CD4-positive, alpha-beta memory T cell (primary cell): ENCODE measurements around the gene GPATCH3. TPM values are rescaled to one million over a fixed set of nuclear protein-coding genes. Genes with fewer than 3 reads are reported as not detected.
A peak's percentile ranks its signal among the peaks of the same experiment; 100 is the strongest.

Experiments
- CTCF ChIA-PET: fragments of 350-600 bp; sonication (Branson Sonifier 250); formaldehyde crosslinking; loops from one replicate; lab custom pipeline; 2021; ENCODE audit warnings: inconsistent platforms; ENCODE audit not compliant: partially characterized antibody; lab: Charles Lee
- POLR2A ChIA-PET: fragments of 350-600 bp; sonication (Branson Sonifier 250); formaldehyde crosslinking; loops from one replicate; lab custom pipeline; 2021; ENCODE audit not compliant: partially characterized antibody; lab: Charles Lee
- DNase-seq, 5 donors: peaks; one replicate each; pipeline versions ENCODE4 v3.0.0 to v3.0.0-alpha.2; 2020 to 2022; ENCODE audit warnings: mixed read lengths in 1 of 5
- H3K27ac ChIP-seq: one replicate; pipeline ENCODE4 v1.7.0; 2013; ENCODE audit warnings: low read depth, low read length
- H3K27me3 ChIP-seq: 2 replicates; pipeline ENCODE4 v1.7.0; 2013; ENCODE audit warnings: mild to moderate bottlenecking, low read length, moderate library complexity; ENCODE audit not compliant: insufficient read depth
- H3K36me3 ChIP-seq: 2 replicates; pipeline ENCODE4 v1.7.0; 2013; ENCODE audit warnings: mild to moderate bottlenecking, low read length, moderate library complexity; ENCODE audit not compliant: insufficient read depth
- H3K4me1 ChIP-seq: 2 replicates; pipeline ENCODE4 v1.7.0; 2013; ENCODE audit warnings: mild to moderate bottlenecking, low read length, moderate library complexity; ENCODE audit not compliant: insufficient read depth
- H3K4me3 ChIP-seq, 2 donors: one replicate each; pipeline ENCODE4 v1.7.0; 2013; ENCODE audit warnings: low read length in 2 of 2, mild to moderate bottlenecking in 1 of 2
- H3K9me3 ChIP-seq, 2 donors: one replicate each; pipeline ENCODE4 v1.7.0; 2013; ENCODE audit warnings: low read length in 2 of 2, control low read depth in 1 of 2; ENCODE audit not compliant: control insufficient read depth in 1 of 2
- H3K27ac Mint-ChIP-seq, 7 donors: one replicate each; pipeline ENCODE4 v1.8.0; 2020 to 2021; ENCODE audit warnings: mixed read lengths in 7 of 7, mild to moderate bottlenecking in 6 of 7, inconsistent platforms in 3 of 7, moderate library complexity in 3 of 7
- H3K27me3 Mint-ChIP-seq, 2 donors: one replicate each; pipeline ENCODE4 v1.8.0; 2020 to 2021; ENCODE audit warnings: mixed read lengths in 2 of 2
- H3K36me3 Mint-ChIP-seq, 2 donors: one replicate each; pipeline ENCODE4 v1.8.0; 2020 to 2021; ENCODE audit warnings: mixed read lengths in 2 of 2, inconsistent platforms in 1 of 2, mild to moderate bottlenecking in 1 of 2
- H3K4me1 Mint-ChIP-seq, 4 donors: one replicate each; pipeline ENCODE4 v1.8.0; 2020 to 2021; ENCODE audit warnings: mixed read lengths in 4 of 4, mild to moderate bottlenecking in 1 of 4
- H3K4me3 Mint-ChIP-seq, 8 donors: one replicate each; pipeline ENCODE4 v1.8.0; 2020 to 2021; ENCODE audit warnings: mixed read lengths in 8 of 8, mild to moderate bottlenecking in 7 of 8, moderate library complexity in 6 of 8, inconsistent platforms in 3 of 8
- H3K9me3 Mint-ChIP-seq, 8 donors: one replicate each; pipeline ENCODE4 v1.8.0; 2020 to 2021; ENCODE audit warnings: mixed read lengths in 8 of 8, mild to moderate bottlenecking in 5 of 8, inconsistent platforms in 3 of 8, moderate library complexity in 1 of 8
- intact Hi-C: fragments of 100-400 bp; cut with micrococcal nuclease; formaldehyde crosslinking; loops from one replicate; pipeline ENCODE4 v1.15.1; 2023
- polyA plus RNA-seq, 2 donors: library from polyadenylated mRNA; unstranded; fragments of 300-500 nt; fragmentation: Illumina TruSeq; gene quantifications; one replicate each; pipeline ENCODE4 v1.2.3, GENCODE V29; 2021
- total RNA-seq, 2 experiments: library from RNA; stranded (reverse); gene quantifications; one replicate each; pipeline ENCODE4 v1.2.3, GENCODE V29; 2021

Gene GPATCH3
- total and polyA plus RNA-seq, 4 experiments from 2014 or later: 11.4 to 26.7 (median 19.2) TPM

GRCh38 chr1:26922901-26923300, 22.6 kb upstream of the GPATCH3 start:
- peak overlapping the region; percentile 87 to 99 (median 96) for H3K4me3 Mint-ChIP-seq
- intact Hi-C loops: no loop called here
- ChIA-PET CTCF (no interaction called here), POLR2A (interaction anchor here (1.1 to 2.7 kb wide), 3 partner anchors 22 to 58 kb away, joined by 4 to 22 read pairs (median 4); partner anchors contain the start of gene GPATCH3)
- no peaks in the 10 kb centered on the region for H3K9me3 ChIP-seq
- peaks cover 17% of the 10 kb centered on the region for H3K36me3 ChIP-seq
- peaks cover 24% of the 10 kb centered on the region for H3K4me1 ChIP-seq
- H3K4me1 Mint-ChIP-seq: peaks cover 26 to 51% (median 34%) of the 10 kb centered on the region in 4 donors
- H3K4me3 ChIP-seq: peak overlapping the region in 1 of 2 donors; percentile 19
- peaks cover 7 to 28% of the 10 kb centered on the region in 2 donors for H3K36me3 Mint-ChIP-seq
- H3K27ac Mint-ChIP-seq: peak overlapping the region; percentile 45 to 99 (median 97)
- H3K27me3 Mint-ChIP-seq: no peaks in the 10 kb centered on the region
- no peak for DNase-seq
- H3K27ac ChIP-seq: peak overlapping the region; percentile 82
- H3K9me3 Mint-ChIP-seq: no peaks in the 10 kb centered on the region
- H3K27me3 ChIP-seq: no peaks in the 10 kb centered on the region

DNA sequence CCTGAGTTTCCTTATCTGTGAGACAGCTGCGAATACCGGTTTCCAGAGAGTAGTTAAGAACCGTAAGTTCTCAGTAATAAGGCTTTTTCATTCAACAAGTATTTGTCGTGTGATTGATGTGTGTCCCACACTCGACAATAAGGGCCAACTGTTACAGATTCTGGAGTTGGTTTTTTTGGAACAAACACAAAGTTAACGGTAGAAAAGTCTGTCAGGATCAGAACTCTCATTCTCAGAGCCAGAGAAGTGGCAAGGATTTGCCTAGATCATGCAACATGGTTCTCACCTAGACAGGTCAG, 22.1 kb upstream of the GPATCH3 start:
- H3K4me3 ChIP-seq: peak overlapping the region; percentile 19 to 78
- H3K9me3 Mint-ChIP-seq: no peaks in the 10 kb centered on the region
- no peaks in the 10 kb centered on the region for H3K27me3 ChIP-seq
- DNase-seq: no peak
- peak overlapping the region; percentile 82 for H3K27ac ChIP-seq
- peak overlapping the region; percentile 91 to 99 (median 98) for H3K27ac Mint-ChIP-seq
- peaks cover 24% of the 10 kb centered on the region for H3K4me1 ChIP-seq
- H3K4me3 Mint-ChIP-seq: peak overlapping the region; percentile 87 to 99 (median 96)
- intact Hi-C loops: no loop called here
- H3K4me1 Mint-ChIP-seq: peaks cover 26 to 51% (median 34%) of the 10 kb centered on the region in 4 donors
- POLR2A ChIA-PET: interaction anchor here (1.1 to 2.7 kb wide), 3 partner anchors 22 to 58 kb away, joined by 4 to 22 read pairs (median 13); partner anchors contain the start of genes GPATCH3 and GPN2
- peaks cover 17% of the 10 kb centered on the region for H3K36me3 ChIP-seq
- H3K27me3 Mint-ChIP-seq: no peaks in the 10 kb centered on the region
- no peaks in the 10 kb centered on the region for H3K9me3 ChIP-seq
- CTCF ChIA-PET: no interaction called here
- H3K36me3 Mint-ChIP-seq: peaks cover 5 to 23% of the 10 kb centered on the region in 2 donors

- peak within 1 kb of the TSS; percentile 91 to 99 (median 98) for H3K27ac Mint-ChIP-seq
- H3K4me3 Mint-ChIP-seq: peak within 1 kb of the TSS; percentile 87 to 99 (median 96)
Measured at GRCh38 chr1:26921540-26922430, 21.5 kb upstream of the GPATCH3 start, which contains the start of gene NUDC. Gene NUDC, plus strand, starts transcription at chr1:26921743. Its CDS starts 106 bp downstream, at chr1:26921849.

GRCh38 chr1:26921126-26921539, 20.9 kb upstream of the GPATCH3 start:
- ChIA-PET POLR2A (interaction anchor here (0.9 to 2.7 kb wide), 4 partner anchors 9 to 133 kb away, joined by 3 to 22 read pairs (median 8); partner anchors contain the start of genes GPATCH3, GPN2 and PIGV), CTCF (interaction anchor here (1.4 kb wide), 1 partner anchor 20 kb away, joined by 3 read pairs; the partner anchor contains the start of gene GPATCH3)
- no peaks in the 10 kb centered on the region for H3K27me3 Mint-ChIP-seq
- no peaks in the 10 kb centered on the region for H3K9me3 Mint-ChIP-seq
- peak overlapping the region; percentile 91 to 99 (median 98) for H3K27ac Mint-ChIP-seq
- Histone ChIP-seq H3K36me3 (peaks cover 8% of the 10 kb centered on the region), H3K4me1 (peaks cover 24% of the 10 kb centered on the region), H3K4me3 (peak overlapping the region in 1 of 2 donors; percentile 78), H3K27ac (peak overlapping the region; percentile 82), H3K27me3 (no peaks in the 10 kb centered on the region), H3K9me3 (no peaks in the 10 kb centered on the region)
- H3K36me3 Mint-ChIP-seq: peaks cover 3 to 13% of the 10 kb centered on the region in 2 donors
- peak overlapping the region; percentile 87 to 99 (median 96) for H3K4me3 Mint-ChIP-seq
- peaks cover 23 to 43% (median 29%) of the 10 kb centered on the region in 4 donors for H3K4me1 Mint-ChIP-seq
- intact Hi-C loops: loop anchor here (1.0 kb wide), 1 partner anchor 21 kb away; the partner anchor contains the start of gene GPATCH3
- peak in 1 of 5 donors; percentile 4 for DNase-seq

More at GRCh38 chr1:26921540-26922430, 21.5 kb upstream of the GPATCH3 start, which contains the start of gene NUDC:
- intact Hi-C loops: loop anchor here (1.0 kb wide), 1 partner anchor 21 kb away; the partner anchor contains the start of gene GPATCH3
- no peaks in the 10 kb centered on the region for H3K9me3 Mint-ChIP-seq
- ChIA-PET POLR2A (interaction anchor here (0.9 to 2.7 kb wide), 4 partner anchors 22 to 134 kb away, joined by 3 to 22 read pairs (median 8); partner anchors contain the start of genes GPATCH3, GPN2 and PIGV), CTCF (no interaction called here)
- H3K36me3 Mint-ChIP-seq: peaks cover 5 to 20% of the 10 kb centered on the region in 2 donors
- peak; percentile 94 to 97 (median 96) for DNase-seq
- Histone ChIP-seq H3K4me3 (peak within 1 kb of the TSS; percentile 19 to 78), H3K4me1 (peaks cover 24% of the 10 kb centered on the region), H3K27me3 (no peaks in the 10 kb centered on the region), H3K36me3 (peaks cover 14% of the 10 kb centered on the region), H3K27ac (peak within 1 kb of the TSS; percentile 82), H3K9me3 (no peaks in the 10 kb centered on the region)
- no peaks in the 10 kb centered on the region for H3K27me3 Mint-ChIP-seq
- H3K4me1 Mint-ChIP-seq: peaks cover 23 to 46% (median 31%) of the 10 kb centered on the region in 4 donors

DNA sequence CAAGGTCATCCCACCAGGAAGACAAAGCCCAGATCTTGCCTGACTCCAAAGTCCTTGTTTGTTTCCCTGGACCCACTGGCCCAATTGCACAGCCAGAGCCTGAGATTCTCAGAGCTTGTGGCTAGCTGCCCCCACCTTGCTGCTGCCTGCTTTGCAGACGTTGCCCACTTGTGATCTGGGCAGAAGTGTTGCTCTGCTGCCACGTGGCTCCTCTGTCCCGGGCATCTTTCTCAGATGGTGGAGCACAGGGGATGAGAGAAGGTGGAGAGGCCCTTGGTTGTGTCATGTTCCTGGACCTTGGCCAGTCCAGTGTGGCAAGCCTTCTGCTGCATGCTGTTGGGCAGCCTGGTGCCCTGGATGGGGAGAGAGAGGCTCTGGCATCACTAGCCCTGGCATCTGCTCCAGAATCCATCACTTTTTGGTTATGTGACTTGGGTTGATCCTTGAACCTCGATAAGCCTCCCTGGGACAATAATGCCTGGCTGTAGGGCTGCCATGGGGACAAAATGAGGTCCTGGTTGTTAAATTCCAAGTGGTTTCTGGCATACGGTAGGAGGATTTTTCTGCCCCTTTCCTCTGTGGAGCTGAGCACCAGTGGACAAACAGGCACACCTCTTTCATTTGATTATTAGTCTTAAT, 15.1 kb upstream of the GPATCH3 start:
- no peak overlapping the region for H3K27ac Mint-ChIP-seq
- no peak for DNase-seq
- Histone ChIP-seq H3K9me3 (no peaks in the 10 kb centered on the region), H3K36me3 (no peaks in the 10 kb centered on the region), H3K27me3 (no peaks in the 10 kb centered on the region), H3K4me3 (no peak overlapping the region), H3K4me1 (no peaks in the 10 kb centered on the region), H3K27ac (no peak overlapping the region)
- intact Hi-C loops: no loop called here
- H3K27me3 Mint-ChIP-seq: no peaks in the 10 kb centered on the region
- ChIA-PET POLR2A (no interaction called here), CTCF (no interaction called here)
- peaks cover 0 to 5% (median 1%) of the 10 kb centered on the region in 4 donors for H3K4me1 Mint-ChIP-seq
- no peaks in the 10 kb centered on the region for H3K9me3 Mint-ChIP-seq
- H3K4me3 Mint-ChIP-seq: no peak overlapping the region
- H3K36me3 Mint-ChIP-seq: no peaks in the 10 kb centered on the region

GRCh38 chr1:26913754-26914619, 13.7 kb upstream of the GPATCH3 start, which contains the start of gene NR0B2:
Gene NR0B2, minus strand, starts transcription at chr1:26913975. Its CDS starts 35 bp downstream, at chr1:26913940.
- ChIA-PET CTCF (no interaction called here), POLR2A (no interaction called here)
- Histone ChIP-seq H3K27ac (no peak within 1 kb of the TSS), H3K36me3 (no peaks in the 10 kb centered on the region), H3K4me3 (no peak within 1 kb of the TSS), H3K27me3 (no peaks in the 10 kb centered on the region), H3K4me1 (no peaks in the 10 kb centered on the region), H3K9me3 (no peaks in the 10 kb centered on the region)
- Mint-ChIP-seq H3K27ac (no peak within 1 kb of the TSS), H3K4me3 (no peak within 1 kb of the TSS), H3K27me3 (peaks cover 0 to 4% of the 10 kb centered on the region in 2 donors), H3K9me3 (no peaks in the 10 kb centered on the region), H3K4me1 (no peaks in the 10 kb centered on the region), H3K36me3 (no peaks in the 10 kb centered on the region)
- DNase-seq: no peak
- intact Hi-C loops: no loop called here
